WI38 (cell line): ENCODE data around the gene RRAD.
"Not testable (repeated sequence)": the region's sequence is repeated elsewhere in the genome, so short reads cannot be mapped to it uniquely, and the experiment has no call there.

Source experiments
- H3K4me3 ChIP-seq: 2 replicates; pipeline ENCODE4 v1.5.1; 2011; ENCODE audit warnings: low read depth, mild to moderate bottlenecking, control low read depth, low read length
- CTCF ChIP-seq: IDR thresholded peaks from 2 replicates; pipeline ENCODE4 v1.5.1; 2012; ENCODE audit warnings: low read depth, mild to moderate bottlenecking, control low read depth, low read length

Gene RRAD

GRCh38 chr16:66961914-66962313 lies 36.6 kb upstream of the RRAD start:
- no peak overlapping the region for H3K4me3 ChIP-seq
- no peak for TF ChIP-seq CTCF

GRCh38 chr16:66961065-66961744 lies 35.9 kb upstream of the RRAD start, which contains the start of gene CES3:
Gene CES3 (plus strand): TSS chr16:66961266. CDS start chr16:66961308, 42 bp downstream.
- peak; percentile 78 for TF ChIP-seq CTCF

GRCh38 chr16:66960270-66960669 lies 34.9 kb upstream of the RRAD start:
- no peak for TF ChIP-seq CTCF

More at GRCh38 chr16:66961065-66961744, 35.9 kb upstream of the RRAD start, which contains the start of gene CES3:
- H3K4me3 ChIP-seq = no peak within 1 kb of the TSS

GRCh38 chr16:66959704-66960161 lies 34.4 kb upstream of the RRAD start:
- H3K4me3 ChIP-seq = no peak overlapping the region
- no peak for TF ChIP-seq CTCF

More at GRCh38 chr16:66960270-66960669, 34.9 kb upstream of the RRAD start:
- H3K4me3 ChIP-seq = no peak overlapping the region

- H3K4me3 ChIP-seq = no peak overlapping the region
- no peak for TF ChIP-seq CTCF
Observed at GRCh38 chr16:66958857-66959703, 33.7 kb upstream of the RRAD start.

- H3K4me3 ChIP-seq = not testable (repeated sequence)
Observed at GRCh38 chr16:66956154-66956457, 30.8 kb upstream of the RRAD start.

GRCh38 chr16:66955363-66956153 lies 30.2 kb upstream of the RRAD start:
- not testable (repeated sequence) for H3K4me3 ChIP-seq
